ENCODE measurements around the gene ZNF485. TPM values are rescaled to one million over a fixed set of nuclear protein-coding genes. Genes with fewer than 3 reads are reported as not detected.
"Not testable (repeated sequence)": the region's sequence is repeated elsewhere in the genome, so short reads cannot be mapped to it uniquely, and the experiment has no call there.

The ZNF485 gene
- polyA plus RNA-seq, 3 donors: 0.19 to 0.79 (median 0.27) TPM

DNA sequence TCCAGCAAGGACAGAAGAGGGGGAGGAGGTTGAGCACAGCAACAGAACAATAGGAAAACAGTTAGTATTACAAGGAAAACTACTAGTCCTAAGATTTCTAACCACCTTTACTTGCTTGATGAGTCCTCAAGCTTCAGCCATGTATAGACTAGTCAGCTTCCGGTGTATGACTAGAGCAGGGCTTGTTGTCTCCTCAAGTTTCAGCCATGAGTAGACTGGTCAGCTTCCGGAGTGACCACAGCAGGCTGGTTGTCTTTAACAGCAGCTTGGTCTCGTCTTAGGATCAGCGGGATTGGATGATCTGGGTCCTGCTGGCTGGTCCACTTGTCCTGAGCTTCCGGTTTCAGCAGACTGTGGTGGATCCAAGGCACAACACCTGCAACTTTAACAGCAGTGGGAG lies 21.2 kb upstream of the ZNF485 start:
- H3K79me2 ChIP-seq (ENCODE audit: insufficient read depth, low read length): no peaks in the 10 kb centered on the region
- H3K9me3 ChIP-seq (replicated peaks in 1 of 2; ENCODE audit: control insufficient read depth in 1 of 2, insufficient read depth in 1 of 2, low read length in 2 of 2): peaks cover 0 to 7% of the 10 kb centered on the region in 2 donors
- Mint-ChIP-seq H3K27ac (no peak overlapping the region), H3K9me3 (peaks cover 2 to 20% (median 8%) of the 10 kb centered on the region in 7 donors), H3K4me3 (no peak overlapping the region), H3K4me1 (no peaks in the 10 kb centered on the region), H3K27me3 (ENCODE audit: low read depth in 3 of 3) (peaks cover 0 to 2% (median 0%) of the 10 kb centered on the region in 3 donors), H3K36me3 (no peaks in the 10 kb centered on the region)
- H3K36me3 ChIP-seq (replicated peaks in 1 of 2; ENCODE audit: control insufficient read depth in 1 of 2, insufficient read depth in 2 of 2, low read length in 2 of 2): no peaks in the 10 kb centered on the region
- H3K4me3 ChIP-seq (replicated peaks in 1 of 3; ENCODE audit: low read depth in 2 of 3, low read length in 3 of 3): no peak overlapping the region
- no peak for DNase-seq
- no peak overlapping the region for H3K9ac ChIP-seq (ENCODE audit: insufficient read depth, low read length, poor library complexity, severe bottlenecking)
- intact Hi-C loops (cut with micrococcal nuclease): no loop called here
- H2AFZ ChIP-seq (ENCODE audit: insufficient read depth, low read depth, low read length, poor library complexity, severe bottlenecking): no peak overlapping the region
- no peak overlapping the region for H3K27ac ChIP-seq (ENCODE audit: low read depth in 1 of 2, low read length in 2 of 2)
- H3K27me3 ChIP-seq (ENCODE audit: control insufficient read depth in 2 of 2, insufficient read depth in 2 of 2, low read length in 2 of 2): no peaks in the 10 kb centered on the region
- no peaks in the 10 kb centered on the region for H4K20me1 ChIP-seq (ENCODE audit: insufficient read depth, low read length)
- no peaks in the 10 kb centered on the region for H3K4me1 ChIP-seq (ENCODE audit: control insufficient read depth in 1 of 2, insufficient read depth in 2 of 2, low read length in 2 of 2)
- H3K4me2 ChIP-seq (replicated peaks; ENCODE audit: extremely low read depth, low read length, poor library complexity, severe bottlenecking): no peak overlapping the region
- TF ChIP-seq CTCF (IDR thresholded peaks at IDR 0.05): no peak
- 95% methylated on average over 4 of the region's 5 CpGs for WGBS (ENCODE audit: insufficient coverage)

GRCh38 chr10:43585981-43586729 lies 20.1 kb upstream of the ZNF485 start:
- TF ChIP-seq CTCF (IDR thresholded peaks at IDR 0.05): no peak
- Mint-ChIP-seq H3K4me3 (no peak overlapping the region), H3K4me1 (no peaks in the 10 kb centered on the region), H3K36me3 (no peaks in the 10 kb centered on the region), H3K27me3 (ENCODE audit: low read depth in 3 of 3) (peaks cover 0 to 2% (median 0%) of the 10 kb centered on the region in 3 donors), H3K27ac (no peak overlapping the region), H3K9me3 (peaks cover 5 to 22% (median 8%) of the 10 kb centered on the region in 7 donors)
- no peak overlapping the region for H2AFZ ChIP-seq (ENCODE audit: insufficient read depth, low read depth, low read length, poor library complexity, severe bottlenecking)
- H4K20me1 ChIP-seq (ENCODE audit: insufficient read depth, low read length): no peaks in the 10 kb centered on the region
- no peaks in the 10 kb centered on the region for H3K27me3 ChIP-seq (ENCODE audit: control insufficient read depth in 2 of 2, insufficient read depth in 2 of 2, low read length in 2 of 2)
- intact Hi-C loops (cut with micrococcal nuclease): no loop called here
- H3K27ac ChIP-seq (ENCODE audit: low read depth in 1 of 2, low read length in 2 of 2): no peak overlapping the region
- no peaks in the 10 kb centered on the region for H3K79me2 ChIP-seq (ENCODE audit: insufficient read depth, low read length)
- H3K4me1 ChIP-seq (ENCODE audit: control insufficient read depth in 1 of 2, insufficient read depth in 2 of 2, low read length in 2 of 2): no peaks in the 10 kb centered on the region
- 80% methylated on average over 5 of the region's 9 CpGs for WGBS (ENCODE audit: insufficient coverage)
- no peak overlapping the region for H3K9ac ChIP-seq (ENCODE audit: insufficient read depth, low read length, poor library complexity, severe bottlenecking)
- no peaks in the 10 kb centered on the region for H3K36me3 ChIP-seq (replicated peaks in 1 of 2; ENCODE audit: control insufficient read depth in 1 of 2, insufficient read depth in 2 of 2, low read length in 2 of 2)
- H3K4me2 ChIP-seq (replicated peaks; ENCODE audit: extremely low read depth, low read length, poor library complexity, severe bottlenecking): no peak overlapping the region
- peaks cover 5 to 10% of the 10 kb centered on the region in 2 donors for H3K9me3 ChIP-seq (replicated peaks in 1 of 2; ENCODE audit: control insufficient read depth in 1 of 2, insufficient read depth in 1 of 2, low read length in 2 of 2)
- no peak for DNase-seq
- H3K4me3 ChIP-seq (replicated peaks in 1 of 3; ENCODE audit: low read depth in 2 of 3, low read length in 3 of 3): no peak overlapping the region

GRCh38 chr10:43586730-43587115 lies 19.5 kb upstream of the ZNF485 start:
- H3K36me3 Mint-ChIP-seq; H4K20me1 ChIP-seq (ENCODE audit: insufficient read depth, low read length); H3K4me3 ChIP-seq (replicated peaks in 1 of 3; ENCODE audit: low read depth in 2 of 3, low read length in 3 of 3); H3K4me2 ChIP-seq (replicated peaks; ENCODE audit: extremely low read depth, low read length, poor library complexity, severe bottlenecking); H3K4me3 Mint-ChIP-seq; H3K27me3 ChIP-seq (ENCODE audit: control insufficient read depth in 2 of 2, insufficient read depth in 2 of 2, low read length in 2 of 2); H3K79me2 ChIP-seq (ENCODE audit: insufficient read depth, low read length); H2AFZ ChIP-seq (ENCODE audit: insufficient read depth, low read depth, low read length, poor library complexity, severe bottlenecking); H3K27me3 Mint-ChIP-seq (ENCODE audit: low read depth in 3 of 3); intact Hi-C loops (cut with micrococcal nuclease); H3K4me1 Mint-ChIP-seq; H3K4me1 ChIP-seq (ENCODE audit: control insufficient read depth in 1 of 2, insufficient read depth in 2 of 2, low read length in 2 of 2); H3K27ac ChIP-seq (ENCODE audit: low read depth in 1 of 2, low read length in 2 of 2); H3K36me3 ChIP-seq (replicated peaks in 1 of 2; ENCODE audit: control insufficient read depth in 1 of 2, insufficient read depth in 2 of 2, low read length in 2 of 2); DNase-seq; H3K9ac ChIP-seq (ENCODE audit: insufficient read depth, low read length, poor library complexity, severe bottlenecking); H3K27ac Mint-ChIP-seq: not testable (repeated sequence)
- peaks cover 5 to 11% of the 10 kb centered on the region in 2 donors for H3K9me3 ChIP-seq (replicated peaks in 1 of 2; ENCODE audit: control insufficient read depth in 1 of 2, insufficient read depth in 1 of 2, low read length in 2 of 2)
- peaks cover 7 to 23% (median 10%) of the 10 kb centered on the region in 7 donors for H3K9me3 Mint-ChIP-seq
- no CpG with 5 or more reads among the region's 3 CpGs for WGBS (ENCODE audit: insufficient coverage)

Measured in CD14-positive monocyte (primary cell).